HepG2 (cell line): ENCODE data around the gene CFAP45. TPM values are rescaled to one million over a fixed set of nuclear protein-coding genes. Genes with fewer than 3 reads are reported as not detected.

Source experiments
- ARID5B ChIP-seq: IDR thresholded peaks from 2 replicates; pipeline ENCODE4 v1.4.0; 2020; ENCODE audit warnings: mild to moderate bottlenecking, missing genetic modification reagents
- ATF4 ChIP-seq, 2 experiments: fragments of 450-650 bp in 1 of 2; sonication (generic) in 1 of 2; formaldehyde crosslinking; IDR thresholded peaks; 2 replicates each; pipeline versions ENCODE4 v1.5.0 to v1.8.0; 2020 to 2022; ENCODE audit warnings: mild to moderate bottlenecking in 1 of 2, missing genetic modification reagents in 1 of 2
- GABPB1 ChIP-seq: IDR thresholded peaks from 2 replicates; pipeline ENCODE4 v1.6.1; 2016; ENCODE audit warnings: mild to moderate bottlenecking, missing genetic modification reagents, moderate library complexity, missing compliant biosample characterization
- HIC2 ChIP-seq: sonication (generic); formaldehyde crosslinking; IDR thresholded peaks from 2 replicates; pipeline ENCODE4 v1.9.0; 2022; ENCODE audit warnings: low read depth, missing genetic modification reagents
- MAFG ChIP-seq: sonication (generic); formaldehyde crosslinking; IDR thresholded peaks from 2 replicates; pipeline ENCODE4 v1.5.1; 2020; ENCODE audit warnings: mild to moderate bottlenecking, missing genetic modification reagents
- NFYC ChIP-seq: IDR thresholded peaks from 2 replicates; pipeline ENCODE4 v1.6.1; 2016; ENCODE audit warnings: missing genetic modification reagents, missing compliant biosample characterization
- SALL1 ChIP-seq: sonication (generic); formaldehyde crosslinking; IDR thresholded peaks from 2 replicates; pipeline ENCODE4 v1.8.0; 2022; ENCODE audit warnings: mild to moderate bottlenecking, missing genetic modification reagents
- SIN3B ChIP-seq: fragments of 150-350 bp; IDR thresholded peaks from 2 replicates; pipeline ENCODE4 v1.6.1; 2014; ENCODE audit warnings: low read length
- SNAI1 ChIP-seq: sonication (generic); formaldehyde crosslinking; IDR thresholded peaks from 2 replicates; pipeline ENCODE4 v1.5.0; 2020; ENCODE audit warnings: mild to moderate bottlenecking, missing genetic modification reagents, borderline replicate concordance
- TCF12 ChIP-seq, 2 experiments: fragments of 450-650 bp in 1 of 2; sonication (generic) in 1 of 2; formaldehyde crosslinking in 1 of 2; IDR thresholded peaks; 2 replicates each; pipeline versions ENCODE4 v1.6.1 to v1.8.0; 2017 to 2022; ENCODE audit warnings: antibody characterized with exemption in 1 of 2, mild to moderate bottlenecking in 1 of 2, missing genetic modification reagents in 1 of 2, moderate library complexity in 1 of 2
- XRCC5 ChIP-seq: fragments of 200-400 bp; formaldehyde crosslinking; optimal IDR thresholded peaks from 2 replicates; pipeline ENCODE3; 2017; ENCODE audit warnings: mild to moderate bottlenecking, low read length
- ZNF280D ChIP-seq: sonication (generic); formaldehyde crosslinking; IDR thresholded peaks from 2 replicates; pipeline ENCODE4 v1.5.1; 2020; ENCODE audit warnings: mild to moderate bottlenecking, missing genetic modification reagents
- ZNF547 ChIP-seq: sonication (generic); formaldehyde crosslinking; IDR thresholded peaks from 2 replicates; pipeline ENCODE4 v1.5.1; 2020; ENCODE audit warnings: mild to moderate bottlenecking, missing genetic modification reagents
- ZNF550 ChIP-seq: sonication (generic); formaldehyde crosslinking; IDR thresholded peaks from 2 replicates; pipeline ENCODE4 v1.4.0; 2020; ENCODE audit warnings: mild to moderate bottlenecking, missing genetic modification reagents, borderline replicate concordance
- ZNF766 ChIP-seq: sonication (generic); formaldehyde crosslinking; IDR thresholded peaks from 2 replicates; pipeline ENCODE4 v1.5.0; 2020; ENCODE audit warnings: missing genetic modification reagents, borderline replicate concordance
- ZNF800 ChIP-seq: sonication (generic); formaldehyde crosslinking; IDR thresholded peaks from 2 replicates; pipeline ENCODE4 v1.4.0; 2020; ENCODE audit warnings: missing genetic modification reagents
- polyA plus RNA-seq, 8 experiments: library from polyadenylated mRNA; depleted of rRNA in 3 of 8; stranded (reverse) in 7 of 8; unstranded in 1 of 8; fragments of >200 nt; fragmentation: Illumina TruSeq in 4 of 8; extraction: Trizol in 4 of 8; gene quantifications; 2 replicates each; pipeline versions ENCODE4 v1.2.1 to v1.2.3, GENCODE V29; 2011 to 2016; ENCODE audit warnings: low read depth in 4 of 8, missing spikeins in 1 of 8, mixed read lengths in 1 of 8; ENCODE audit not compliant: insufficient read depth in 1 of 8
- total RNA-seq, 5 experiments: library from RNA; depleted of rRNA; stranded (reverse); fragments of >200 nt; fragmentation: Illumina TruSeq; extraction: Trizol; gene quantifications; 2 replicates each; pipeline ENCODE4 v1.2.3, GENCODE V29; 2016; ENCODE audit warnings: low read depth in 1 of 5

CFAP45 gene
- total and polyA plus RNA-seq, 2 of the 13 experiments (the other 11 are each of a cell fraction or from before 2014, with no cell fraction given), result not detected

GRCh38 chr1:159936273-159936904 is 36.4 kb upstream of the CFAP45 start (continued):
- TF ChIP-seq GABPB1 (CRISPR knock-in tag) (peak; percentile 17; the same call in 1 of the 2 replicates), ZNF766 (no peak), ZNF280D (CRISPR knock-in tag) (0 out of 2 replicates have a peak, but pooled peaks have one; percentile 30), NFYC (CRISPR knock-in tag) (no peak), SNAI1 (CRISPR knock-in tag) (no peak), TCF12 (IDR thresholded peaks at IDR 0.05) (no peak), TCF12 (CRISPR knock-in tag; IDR thresholded peaks at IDR 0.05) (no peak), HIC2 (CRISPR knock-in tag) (no peak), SIN3B (no peak), ZNF550 (CRISPR knock-in tag) (no peak), ZNF800 (no peak), MAFG (CRISPR knock-in tag) (no peak), ARID5B (CRISPR knock-in tag) (peak; percentile 34; the same call in 1 of the 2 replicates), ZNF547 (CRISPR knock-in tag) (no peak), ATF4 (CRISPR knock-in tag; IDR thresholded peaks at IDR 0.05) (no peak), XRCC5 (peak; percentile 60), SALL1 (CRISPR knock-in tag) (peak; percentile 39; the same call in 1 of the 2 replicates)
